ENCODE results near the gene DAPK2. TPM values are rescaled to one million over a fixed set of nuclear protein-coding genes. Genes with fewer than 3 reads are reported as not detected.

DAPK2 gene
- total RNA-seq, 1 experiment from 2014 or later = 1.4 TPM

GRCh38 chr15:64001148-64001547 is 45.1 kb downstream of the DAPK2 start:
- Histone ChIP-seq H3K4me1 (peaks cover 35% of the 10 kb centered on the region), H3K4me3 (ENCODE audit: low read depth, low read length) (no peak overlapping the region), H3K36me3 (ENCODE audit: control insufficient read depth, insufficient read depth, low read length) (no peaks in the 10 kb centered on the region), H3K9me3 (no peaks in the 10 kb centered on the region), H3K27me3 (replicated peaks; ENCODE audit: control insufficient read depth, insufficient read depth, low read length) (no peaks in the 10 kb centered on the region)
- H3K36me3 Mint-ChIP-seq (ENCODE audit: insufficient read depth, unreplicated experiment) = peaks cover 5% of the 10 kb centered on the region
- no peak for TF ChIP-seq CTCF (IDR thresholded peaks at IDR 0.05; ENCODE audit: insufficient read depth in 1 of 2, low read depth in 1 of 2, low read length in 1 of 2, severe bottlenecking in 1 of 2, unreplicated experiment in 1 of 2)
- BruUV-seq (replicated peaks) = no TSS peak
- H3K27me3 Mint-ChIP-seq (ENCODE audit: insufficient read depth, unreplicated experiment) = no peaks in the 10 kb centered on the region
- no peak overlapping the region for H3K27ac Mint-ChIP-seq (ENCODE audit: unreplicated experiment)
- peaks cover 18% of the 10 kb centered on the region for H3K4me1 Mint-ChIP-seq (ENCODE audit: low read depth, unreplicated experiment)
- ChIA-PET POLR2A (no interaction called here), CTCF (no interaction called here)
- no peaks in the 10 kb centered on the region for H3K9me3 Mint-ChIP-seq (ENCODE audit: unreplicated experiment)
- no peak for DNase-seq
- intact Hi-C loops (cut with micrococcal nuclease; ENCODE audit: unreplicated experiment) = no loop called here
- H3K4me3 Mint-ChIP-seq (ENCODE audit: unreplicated experiment) = no peak overlapping the region

GRCh38 chr15:64000183-64000951 is 45.9 kb downstream of the DAPK2 start:
- intact Hi-C loops (cut with micrococcal nuclease; ENCODE audit: unreplicated experiment) = no loop called here
- no peak overlapping the region for H3K4me3 ChIP-seq (ENCODE audit: low read depth, low read length)
- CTCF ChIA-PET = no interaction called here
- POLR2A ChIA-PET = no interaction called here
- Mint-ChIP-seq H3K27me3 (ENCODE audit: insufficient read depth, unreplicated experiment) (no peaks in the 10 kb centered on the region), H3K27ac (ENCODE audit: unreplicated experiment) (no peak overlapping the region), H3K4me3 (ENCODE audit: unreplicated experiment) (no peak overlapping the region), H3K36me3 (ENCODE audit: insufficient read depth, unreplicated experiment) (peaks cover 5% of the 10 kb centered on the region), H3K9me3 (ENCODE audit: unreplicated experiment) (no peaks in the 10 kb centered on the region), H3K4me1 (ENCODE audit: low read depth, unreplicated experiment) (peaks cover 18% of the 10 kb centered on the region)
- no peak for DNase-seq
- H3K9me3 ChIP-seq = no peaks in the 10 kb centered on the region
- H3K36me3 ChIP-seq (ENCODE audit: control insufficient read depth, insufficient read depth, low read length) = no peaks in the 10 kb centered on the region
- peaks cover 34% of the 10 kb centered on the region for H3K4me1 ChIP-seq
- BruUV-seq (replicated peaks) = no TSS peak
- H3K27me3 ChIP-seq (replicated peaks; ENCODE audit: control insufficient read depth, insufficient read depth, low read length) = no peaks in the 10 kb centered on the region
- TF ChIP-seq CTCF (IDR thresholded peaks at IDR 0.05; ENCODE audit: insufficient read depth in 1 of 2, low read depth in 1 of 2, low read length in 1 of 2, severe bottlenecking in 1 of 2, unreplicated experiment in 1 of 2) = no peak

GRCh38 chr15:63999177-63999576 is 47.1 kb downstream of the DAPK2 start:
- POLR2A ChIA-PET = no interaction called here
- BruUV-seq (replicated peaks) = no TSS peak
- H3K4me3 ChIP-seq (ENCODE audit: low read depth, low read length) = no peak overlapping the region
- Mint-ChIP-seq H3K36me3 (ENCODE audit: insufficient read depth, unreplicated experiment) (peaks cover 4% of the 10 kb centered on the region), H3K27ac (ENCODE audit: unreplicated experiment) (no peak overlapping the region), H3K4me3 (ENCODE audit: unreplicated experiment) (no peak overlapping the region), H3K9me3 (ENCODE audit: unreplicated experiment) (no peaks in the 10 kb centered on the region), H3K4me1 (ENCODE audit: low read depth, unreplicated experiment) (peaks cover 16% of the 10 kb centered on the region), H3K27me3 (ENCODE audit: insufficient read depth, unreplicated experiment) (no peaks in the 10 kb centered on the region)
- peaks cover 22% of the 10 kb centered on the region for H3K4me1 ChIP-seq
- no peak for TF ChIP-seq CTCF (IDR thresholded peaks at IDR 0.05; ENCODE audit: insufficient read depth in 1 of 2, low read depth in 1 of 2, low read length in 1 of 2, severe bottlenecking in 1 of 2, unreplicated experiment in 1 of 2)
- no peaks in the 10 kb centered on the region for H3K27me3 ChIP-seq (replicated peaks; ENCODE audit: control insufficient read depth, insufficient read depth, low read length)
- DNase-seq = no peak
- no peaks in the 10 kb centered on the region for H3K9me3 ChIP-seq
- no peaks in the 10 kb centered on the region for H3K36me3 ChIP-seq (ENCODE audit: control insufficient read depth, insufficient read depth, low read length)
- CTCF ChIA-PET = no interaction called here
- intact Hi-C loops (cut with micrococcal nuclease; ENCODE audit: unreplicated experiment) = no loop called here
